AG04449 (cell line): ENCODE measurements around the gene HOXA10.

ENCODE experiments used
- CTCF ChIA-PET: fragments of 350-600 bp; formaldehyde crosslinking; extraction: SDS; loops from one replicate; lab custom pipeline; 2021; ENCODE audit warnings: antibody characterized with exemption; lab: Yijun Ruan, JAX
- POLR2A ChIA-PET: fragments of 400-600, 350-600 bp; formaldehyde crosslinking; extraction: SDS; loops from one replicate; lab custom pipeline; 2020; ENCODE audit warnings: antibody characterized with exemption, inconsistent platforms; lab: Yijun Ruan, JAX
- DNase-seq: peaks from one replicate; pipeline ENCODE4 v3.0.0-alpha.2; 2010; ENCODE audit warnings: low read depth, low spot score
- H3K4me3 ChIP-seq: 2 replicates; pipeline ENCODE4 v1.5.1; 2011; ENCODE audit warnings: low read depth, mild to moderate bottlenecking, control low read depth, low read length
- TF ChIP-seq, protein P1 (sequence below): IDR thresholded peaks from one replicate; pipeline ENCODE4 v1.5.1; 2011; ENCODE audit warnings: mild to moderate bottlenecking, moderate library complexity, low read length, control low read depth, inconsistent platforms; ENCODE audit not compliant: insufficient read depth; ENCODE audit errors: missing control alignments

HOXA10 gene

DNA sequence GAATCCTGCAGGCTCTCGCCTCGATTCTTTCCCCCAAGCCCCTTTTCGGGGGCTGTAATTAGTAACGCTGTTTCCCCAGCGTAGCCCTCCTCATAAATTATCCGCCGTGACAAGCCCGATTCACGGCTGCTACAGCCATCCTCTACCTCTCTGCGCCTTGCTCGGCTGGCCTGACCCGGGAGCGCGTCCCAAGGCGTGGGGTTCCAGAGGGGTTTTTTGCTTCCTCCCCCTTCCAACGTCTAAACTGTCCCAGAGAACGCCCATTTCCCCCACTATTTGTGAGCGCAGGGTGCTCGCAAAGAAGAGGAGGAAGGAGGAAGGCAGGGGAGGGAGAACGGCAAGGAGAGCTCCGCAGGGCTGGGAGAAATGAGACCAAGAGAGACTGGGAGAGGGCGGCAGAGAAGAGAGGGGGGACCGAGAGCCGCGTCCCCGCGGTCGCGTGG, 31.5 kb downstream of the HOXA10 start:
- POLR2A ChIA-PET = no interaction called here
- no peak for DNase-seq
- CTCF ChIA-PET = interaction anchor here (1.1 to 6.6 kb wide), 7 partner anchors 8 to 461 kb away, joined by 3 to 71 read pairs (median 19); partner anchors contain the start of genes HOXA3, HOXA4 and HOXA7
- TF ChIP-seq, protein P1, sequence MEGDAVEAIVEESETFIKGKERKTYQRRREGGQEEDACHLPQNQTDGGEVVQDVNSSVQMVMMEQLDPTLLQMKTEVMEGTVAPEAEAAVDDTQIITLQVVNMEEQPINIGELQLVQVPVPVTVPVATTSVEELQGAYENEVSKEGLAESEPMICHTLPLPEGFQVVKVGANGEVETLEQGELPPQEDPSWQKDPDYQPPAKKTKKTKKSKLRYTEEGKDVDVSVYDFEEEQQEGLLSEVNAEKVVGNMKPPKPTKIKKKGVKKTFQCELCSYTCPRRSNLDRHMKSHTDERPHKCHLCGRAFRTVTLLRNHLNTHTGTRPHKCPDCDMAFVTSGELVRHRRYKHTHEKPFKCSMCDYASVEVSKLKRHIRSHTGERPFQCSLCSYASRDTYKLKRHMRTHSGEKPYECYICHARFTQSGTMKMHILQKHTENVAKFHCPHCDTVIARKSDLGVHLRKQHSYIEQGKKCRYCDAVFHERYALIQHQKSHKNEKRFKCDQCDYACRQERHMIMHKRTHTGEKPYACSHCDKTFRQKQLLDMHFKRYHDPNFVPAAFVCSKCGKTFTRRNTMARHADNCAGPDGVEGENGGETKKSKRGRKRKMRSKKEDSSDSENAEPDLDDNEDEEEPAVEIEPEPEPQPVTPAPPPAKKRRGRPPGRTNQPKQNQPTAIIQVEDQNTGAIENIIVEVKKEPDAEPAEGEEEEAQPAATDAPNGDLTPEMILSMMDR = no peak
- H3K4me3 ChIP-seq = peak overlapping the region; percentile 48

DNA sequence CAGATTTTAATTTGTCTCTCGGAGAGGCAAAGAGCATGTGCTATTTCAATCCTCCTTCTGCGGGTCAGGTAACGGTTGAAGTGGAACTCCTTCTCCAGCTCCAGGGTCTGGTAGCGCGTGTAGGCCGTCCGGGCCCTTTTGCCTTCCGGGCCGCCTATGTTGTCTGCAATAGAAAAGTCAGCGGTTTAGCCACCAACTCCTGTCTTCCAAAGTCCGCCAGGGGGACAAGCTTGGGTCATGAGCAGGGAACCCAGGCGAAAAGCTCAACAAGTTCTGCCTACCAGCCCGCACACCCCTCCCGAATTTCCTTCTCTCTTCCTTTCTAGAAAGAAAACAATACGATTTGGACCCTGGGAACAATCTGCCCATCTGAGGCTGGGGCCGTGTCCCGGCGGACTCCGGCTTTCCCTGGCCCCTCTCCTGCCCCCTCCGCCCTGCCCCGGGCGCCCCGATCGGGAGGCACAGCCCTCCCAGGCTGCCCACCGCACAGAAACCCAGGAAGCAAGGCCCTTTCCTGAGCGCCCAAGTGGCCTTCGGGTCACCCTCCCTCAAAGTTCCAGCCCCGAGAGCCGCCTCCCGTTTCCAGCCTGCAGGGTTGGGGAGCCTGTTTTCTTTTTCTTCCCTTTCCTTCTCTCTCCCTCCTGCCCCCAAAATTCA, 32.1 kb downstream of the HOXA10 start:
- peak overlapping the region; percentile 48; the same call in 1 of the 2 replicates for H3K4me3 ChIP-seq
- CTCF ChIA-PET = interaction anchor here (1.2 to 6.6 kb wide), 7 partner anchors 8 to 461 kb away, joined by 3 to 71 read pairs (median 19); partner anchors contain the start of genes HOXA4 and HOXA7
- TF ChIP-seq, protein P1 = no peak
- no peak for DNase-seq
- POLR2A ChIA-PET = no interaction called here

DNA sequence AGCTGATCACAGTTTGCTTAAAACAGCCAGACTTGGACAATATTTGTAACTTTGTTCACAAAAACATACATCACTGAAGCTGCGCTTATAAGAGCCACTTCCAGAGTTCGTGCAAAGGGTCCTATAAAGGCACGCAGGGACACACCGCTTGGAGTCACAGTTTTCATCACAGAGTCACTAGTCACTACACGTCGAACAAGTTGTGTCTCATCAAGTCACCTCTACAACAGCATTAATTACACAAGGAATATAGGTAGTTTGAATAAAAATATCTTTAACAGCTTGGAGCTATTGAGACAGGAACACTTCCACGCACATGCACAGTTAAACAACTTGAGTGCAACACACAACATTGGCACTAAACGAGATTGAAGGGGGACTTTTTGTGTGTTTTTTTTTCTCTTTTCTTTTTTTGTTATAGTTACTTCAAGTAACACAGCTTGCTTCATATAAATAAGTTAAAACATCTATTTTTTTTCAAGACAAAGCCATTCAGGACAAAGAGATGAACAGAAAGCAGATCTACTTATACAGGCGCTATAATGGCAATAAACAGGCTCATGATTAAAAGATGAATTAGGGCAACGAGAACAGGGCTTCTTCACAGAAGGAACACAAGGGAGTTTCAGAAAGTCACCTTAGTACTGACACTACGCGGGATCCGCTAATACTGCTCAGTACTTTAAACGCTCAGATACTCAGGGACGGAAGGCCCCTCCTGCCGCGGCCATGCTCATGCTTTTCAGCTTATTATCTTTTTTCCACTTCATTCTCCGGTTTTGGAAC, 32.8 kb downstream of the HOXA10 start:
- TF ChIP-seq, protein P1 = no peak
- ChIA-PET POLR2A (no interaction called here), CTCF (interaction anchor here (1.2 to 6.6 kb wide), 7 partner anchors 9 to 460 kb away, joined by 3 to 71 read pairs (median 19); partner anchors contain the start of genes HOXA4 and HOXA7)
- no peak overlapping the region for H3K4me3 ChIP-seq
- DNase-seq = no peak

DNA sequence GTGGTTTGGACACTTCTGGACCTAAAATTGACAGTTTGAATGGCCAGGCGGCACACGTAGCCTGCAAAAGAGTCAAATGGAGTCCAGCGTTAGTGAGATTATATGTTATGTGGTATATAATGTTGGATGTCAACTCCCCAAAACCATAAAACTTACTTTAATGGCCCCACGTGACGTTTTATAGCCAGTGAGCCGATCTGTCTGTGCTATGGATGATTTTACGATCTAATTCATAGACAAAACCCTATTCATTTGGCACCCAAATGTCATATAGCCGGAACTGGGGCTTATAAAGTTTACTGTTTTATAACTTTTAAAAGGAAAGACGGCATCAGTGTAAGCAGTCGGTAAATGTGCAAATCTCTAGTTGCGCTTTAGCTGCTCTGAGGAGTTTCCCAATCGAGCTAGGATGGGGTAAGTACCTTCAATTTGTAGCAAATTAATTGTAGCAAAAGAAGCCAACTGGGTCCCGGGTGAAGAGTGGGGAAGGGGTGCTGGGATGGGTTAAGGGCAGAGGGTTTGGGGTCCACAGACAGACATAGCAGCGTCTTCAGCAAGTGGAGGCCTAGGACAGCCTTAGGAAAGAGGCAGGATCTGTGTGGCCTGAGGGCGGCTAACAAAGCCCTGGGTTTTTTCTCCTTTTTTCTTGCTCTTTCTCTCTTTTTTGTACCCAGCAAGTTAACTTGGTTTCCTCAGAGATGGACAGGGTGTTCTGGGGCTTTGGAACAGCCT, 33.8 kb downstream of the HOXA10 start:
- POLR2A ChIA-PET = no interaction called here
- DNase-seq = no peak
- CTCF ChIA-PET = interaction anchor here (1.3 to 6.6 kb wide), 6 partner anchors 9 to 459 kb away, joined by 5 to 71 read pairs (median 28); partner anchors contain the start of genes HOXA4 and HOXA7
- TF ChIP-seq, protein P1 = no peak
- no peak overlapping the region for H3K4me3 ChIP-seq

DNA sequence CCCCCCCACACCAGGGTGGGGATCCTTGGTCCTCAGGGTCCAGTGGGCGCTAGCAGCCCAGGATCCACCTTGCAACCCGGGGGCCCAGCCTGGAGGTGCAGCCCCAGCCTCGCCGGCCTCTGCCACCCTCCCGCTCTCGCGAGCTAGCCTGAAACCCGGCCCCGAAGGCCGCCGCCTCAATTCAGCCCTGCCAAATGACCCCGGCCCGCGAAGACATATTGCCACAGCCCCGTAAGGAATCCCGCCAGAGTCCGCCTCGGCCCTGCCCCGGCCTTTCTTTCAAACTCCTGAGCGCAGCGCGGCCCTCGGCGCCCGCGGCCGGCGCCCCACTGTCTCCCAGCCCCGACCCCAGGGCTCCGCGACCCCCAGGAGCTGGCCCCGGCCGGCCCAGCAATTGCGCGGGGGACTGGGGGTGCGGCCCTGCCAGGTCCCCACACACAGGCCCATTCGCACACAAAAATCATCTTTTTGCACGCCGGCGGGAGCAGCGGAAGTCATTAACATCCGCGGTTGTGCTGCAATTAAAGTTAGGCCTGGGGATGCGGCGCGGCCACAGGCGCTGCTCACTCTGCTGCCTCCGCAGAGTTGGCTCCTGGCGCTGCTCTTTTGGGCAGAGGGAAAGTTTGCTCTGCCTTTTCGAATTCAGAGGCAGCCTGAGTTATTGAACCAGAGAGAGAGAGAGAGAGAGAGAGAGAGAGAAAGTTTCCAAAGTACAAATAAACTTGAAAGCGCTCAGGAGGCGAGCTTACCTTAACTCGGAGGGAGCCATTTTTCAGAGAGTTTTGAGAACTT, 34.6 kb downstream of the HOXA10 start:
- no peak for DNase-seq
- ChIA-PET POLR2A (no interaction called here), CTCF (interaction anchor here (3.1 to 6.6 kb wide), 4 partner anchors 11 to 458 kb away, joined by 19 to 71 read pairs (median 41); partner anchors contain the start of gene HOXA7)
- no peak overlapping the region for H3K4me3 ChIP-seq
- TF ChIP-seq, protein P1 = no peak
